Suprapubic skin (tissue), 4 donors: ENCODE results near the gene YARS2.
"Not testable (repeated sequence)": the region's sequence is repeated elsewhere in the genome, so short reads cannot be mapped to it uniquely, and the experiment has no call there.

Experiments used
- EP300 ChIP-seq: sonication (generic); formaldehyde crosslinking; IDR thresholded peaks from one replicate; pipeline ENCODE4 v1.6.1; 2017; ENCODE audit warnings: antibody characterized with exemption
- POLR2AphosphoS5 ChIP-seq, 3 donors: sonication (generic); formaldehyde crosslinking; IDR thresholded peaks; one replicate each; pipeline ENCODE4 v1.6.1; 2017; ENCODE audit warnings: antibody characterized with exemption in 3 of 3

GRCh38 chr12:32725308-32725707 lies 30.4 kb downstream of the YARS2 start:
- not testable (repeated sequence) for TF ChIP-seq POLR2AphosphoS5 (IDR thresholded peaks at IDR 0.05); EP300
